Naive B cell (primary cell): ENCODE results near the gene FBH1. TPM values are rescaled to one million over a fixed set of nuclear protein-coding genes. Genes with fewer than 3 reads are reported as not detected.

Experiments used
- ATAC-seq, 2 donors: fragments of 150-1000 bp; cut with Tn5 transposase; 2 replicates each; pipeline ENCODE4 v1.10.0; 2021; ENCODE audit warnings: low read depth in 2 of 2, mild to moderate bottlenecking in 2 of 2, moderate library complexity in 2 of 2
- DNase-seq: peaks from one replicate; pipeline ENCODE4 v3.0.0; 2022
- H3K27ac Mint-ChIP-seq, 6 donors: one replicate each; pipeline ENCODE4 v1.8.0; 2020 to 2022; ENCODE audit warnings: mild to moderate bottlenecking in 6 of 6, mixed read lengths in 6 of 6, moderate library complexity in 5 of 6, inconsistent platforms in 2 of 6
- H3K27me3 Mint-ChIP-seq, 3 donors: one replicate each; pipeline ENCODE4 v1.8.0; 2021 to 2022; ENCODE audit warnings: mixed read lengths in 3 of 3, mild to moderate bottlenecking in 1 of 3
- H3K36me3 Mint-ChIP-seq, 2 donors: one replicate each; pipeline ENCODE4 v1.8.0; 2020 to 2022; ENCODE audit warnings: mixed read lengths in 2 of 2, inconsistent platforms in 1 of 2, mild to moderate bottlenecking in 1 of 2
- H3K4me1 Mint-ChIP-seq, 3 donors: one replicate each; pipeline ENCODE4 v1.8.0; 2020 to 2022; ENCODE audit warnings: mixed read lengths in 3 of 3, inconsistent platforms in 1 of 3, mild to moderate bottlenecking in 1 of 3, moderate library complexity in 1 of 3
- H3K4me3 Mint-ChIP-seq, 8 donors: one replicate each; pipeline ENCODE4 v1.8.0; 2020 to 2022; ENCODE audit warnings: mild to moderate bottlenecking in 8 of 8, mixed read lengths in 8 of 8, moderate library complexity in 8 of 8, inconsistent platforms in 2 of 8
- H3K9me3 Mint-ChIP-seq, 7 donors: one replicate each; pipeline ENCODE4 v1.8.0; 2020 to 2022; ENCODE audit warnings: mixed read lengths in 7 of 7, mild to moderate bottlenecking in 5 of 7, inconsistent platforms in 2 of 7, moderate library complexity in 1 of 7
- polyA plus RNA-seq, 6 donors: library from polyadenylated mRNA; unstranded; fragments of 300-500 nt; fragmentation: Illumina TruSeq; gene quantifications; one replicate each; pipeline ENCODE4 v1.2.3, GENCODE V29; 2021; ENCODE audit warnings: low read depth in 6 of 6

The FBH1 gene
- polyA plus RNA-seq, 6 donors from 2014 or later, result 93.4 to 123 (median 95.2) TPM

DNA sequence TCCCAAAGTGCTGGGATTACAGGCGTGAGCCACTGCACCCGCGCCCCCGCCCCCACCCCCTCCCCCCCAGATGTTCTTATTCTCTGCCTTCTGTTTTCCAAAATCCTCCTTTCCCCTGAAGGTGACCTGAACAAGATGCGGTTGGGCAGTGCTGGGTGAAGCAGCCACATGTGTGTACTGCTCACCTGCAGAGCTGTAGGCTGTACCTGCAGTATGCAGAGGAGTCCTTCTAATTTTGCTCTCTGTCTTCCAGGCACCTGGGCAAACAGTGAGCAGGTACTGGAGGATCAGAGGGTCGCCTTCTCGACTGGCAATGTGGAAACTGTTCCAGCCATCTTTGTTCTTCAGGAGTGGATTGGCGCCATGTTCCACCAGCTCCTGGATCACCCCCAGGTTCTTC, 2.4 kb upstream of the FBH1 start:
- H3K36me3 Mint-ChIP-seq, result peaks cover 0 to 8% of the 10 kb centered on the region in 2 donors
- H3K27me3 Mint-ChIP-seq, result no peaks in the 10 kb centered on the region
- peak overlapping the region in 4 of 8 donors; percentile 93 to 96 (median 96) for H3K4me3 Mint-ChIP-seq
- H3K4me1 Mint-ChIP-seq, result peaks cover 34 to 47% (median 36%) of the 10 kb centered on the region in 3 donors
- H3K9me3 Mint-ChIP-seq, result no peaks in the 10 kb centered on the region
- no peak for ATAC-seq
- peak overlapping the region in 1 of 6 donors; percentile 85 for H3K27ac Mint-ChIP-seq
- no peak for DNase-seq

DNA sequence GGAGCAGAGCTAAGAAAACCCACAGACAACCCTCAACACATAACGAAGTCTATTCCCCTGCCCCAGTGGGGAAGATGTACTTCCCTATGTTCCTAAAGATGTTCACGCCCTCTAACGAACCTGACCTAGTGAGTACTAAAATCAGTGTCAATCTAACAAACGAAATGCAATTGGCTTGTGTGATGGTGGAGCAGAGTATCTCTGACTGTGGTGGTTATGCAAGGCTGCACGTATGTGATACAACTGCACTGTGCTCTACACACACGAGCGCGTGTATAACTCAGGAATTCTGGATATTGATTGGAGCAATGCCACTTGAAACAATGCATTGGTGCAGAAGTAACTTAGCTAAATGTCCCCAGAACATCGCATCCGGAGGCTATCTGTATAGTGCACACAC, 1.7 kb upstream of the FBH1 start:
- ATAC-seq, result no peak
- no peak for DNase-seq
- Mint-ChIP-seq H3K4me3 (peak overlapping the region; percentile 82 to 96 (median 94)), H3K27ac (peak overlapping the region in 5 of 6 donors; percentile 22 to 93 (median 63)), H3K36me3 (peaks cover 0 to 5% of the 10 kb centered on the region in 2 donors), H3K27me3 (no peaks in the 10 kb centered on the region), H3K4me1 (peaks cover 38 to 48% (median 39%) of the 10 kb centered on the region in 3 donors), H3K9me3 (no peaks in the 10 kb centered on the region)

DNA sequence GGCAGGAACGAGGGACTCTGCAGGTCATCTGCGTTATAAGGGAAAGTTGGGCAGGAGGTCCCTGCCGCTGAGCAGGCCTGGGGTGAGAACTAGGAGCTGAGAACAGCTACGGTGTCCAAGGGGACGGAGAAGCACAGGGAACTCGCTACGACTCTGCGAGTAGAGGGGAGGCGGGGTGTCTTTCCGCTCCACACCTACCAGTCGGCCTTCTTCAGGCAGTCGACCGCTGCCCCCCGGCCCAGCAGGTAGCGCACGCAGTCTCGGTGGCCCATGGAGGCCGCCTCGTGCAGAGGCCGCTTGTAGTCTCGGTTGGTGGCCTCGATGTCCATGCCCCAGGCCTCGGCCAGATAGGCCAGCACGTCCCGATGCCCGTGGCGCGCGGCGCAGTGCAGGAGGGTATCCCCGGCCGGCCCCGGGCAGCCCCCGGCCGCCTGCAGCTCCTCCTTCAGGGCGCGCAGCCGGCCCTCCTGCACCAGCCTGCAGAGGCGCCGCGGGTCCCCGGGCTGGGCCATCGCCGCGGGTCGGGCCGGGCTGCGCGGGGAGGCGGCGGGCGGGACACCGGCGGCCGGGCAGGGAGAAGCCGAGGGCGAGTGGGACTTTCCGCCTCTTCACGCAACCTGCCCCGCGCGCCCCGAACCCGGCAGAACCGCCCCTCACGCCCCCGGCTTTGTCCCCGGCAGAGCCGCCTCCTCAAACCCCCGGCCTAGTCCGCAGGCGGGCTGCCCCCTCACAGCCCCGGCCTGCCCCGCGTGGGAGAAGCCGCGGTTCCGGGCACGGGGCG, 1.0 kb upstream of the FBH1 start:
- Mint-ChIP-seq H3K9me3 (no peaks in the 10 kb centered on the region), H3K27me3 (no peaks in the 10 kb centered on the region), H3K36me3 (peaks cover under 1 to 5% of the 10 kb centered on the region in 2 donors), H3K4me1 (peaks cover 41 to 50% (median 45%) of the 10 kb centered on the region in 3 donors), H3K4me3 (peak overlapping the region; percentile 92 to 96 (median 95)), H3K27ac (peak overlapping the region; percentile 22 to 93 (median 68))
- peak; percentile 55 for DNase-seq
- peak; percentile 39 to 42 for ATAC-seq

DNA sequence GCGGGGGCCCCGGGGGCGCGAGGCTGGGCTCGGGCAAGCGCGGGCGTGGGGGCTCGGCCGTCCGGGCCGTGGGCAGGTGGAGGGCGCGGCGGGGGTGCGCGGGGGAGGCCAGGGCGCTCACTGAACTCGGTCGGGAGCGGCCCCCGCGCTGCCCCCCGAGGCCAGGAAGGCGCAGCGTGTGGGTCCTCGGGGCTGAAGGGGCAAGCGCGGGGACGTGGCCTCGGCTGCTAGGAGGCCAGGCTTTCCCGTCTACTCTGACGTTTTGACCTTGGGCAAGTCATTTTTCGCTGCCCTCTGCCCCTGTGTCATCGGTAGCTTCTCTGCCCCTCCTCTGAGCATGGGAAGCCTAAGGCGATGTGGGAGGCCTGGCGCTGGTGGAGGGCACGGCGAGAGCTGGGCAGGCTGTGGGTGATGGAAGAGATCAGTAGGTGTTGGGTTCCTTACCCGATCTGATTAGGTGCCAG, 441 bp downstream of the FBH1 start:
- Mint-ChIP-seq H3K4me3 (peak overlapping the region; percentile 85 to 96 (median 92)), H3K27ac (peak overlapping the region in 5 of 6 donors; percentile 85 to 96 (median 92)), H3K36me3 (peaks cover 5 to 7% of the 10 kb centered on the region in 2 donors), H3K27me3 (no peaks in the 10 kb centered on the region), H3K4me1 (peaks cover 51 to 61% (median 58%) of the 10 kb centered on the region in 3 donors), H3K9me3 (no peaks in the 10 kb centered on the region)
- no peak for DNase-seq
- ATAC-seq, result no peak

DNA sequence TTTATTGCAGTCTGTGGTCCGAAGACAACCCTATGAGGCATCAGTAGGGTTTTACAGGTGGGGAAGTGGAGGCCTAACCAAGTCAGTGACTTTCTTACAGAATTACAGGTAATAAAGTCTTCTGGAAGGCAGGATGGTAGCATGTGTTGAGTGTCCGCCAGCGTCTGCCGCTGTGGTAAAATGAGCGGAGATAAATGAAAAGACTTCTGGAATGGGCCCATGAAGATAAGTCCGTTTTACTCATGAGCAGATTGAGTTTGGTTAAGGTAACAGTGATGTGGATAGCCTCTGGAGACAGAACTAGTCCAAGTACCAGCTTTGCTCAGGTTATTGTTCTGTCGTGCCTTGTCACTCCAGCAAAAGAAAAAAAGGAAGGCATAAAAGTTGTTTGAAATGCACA, 966 bp downstream of the FBH1 start:
- Mint-ChIP-seq H3K4me1 (peaks cover 56 to 64% (median 63%) of the 10 kb centered on the region in 3 donors), H3K36me3 (peaks cover 5 to 7% of the 10 kb centered on the region in 2 donors), H3K27ac (peak overlapping the region in 5 of 6 donors; percentile 80 to 96 (median 89)), H3K4me3 (peak overlapping the region; percentile 85 to 96 (median 92)), H3K9me3 (no peaks in the 10 kb centered on the region), H3K27me3 (no peaks in the 10 kb centered on the region)
- ATAC-seq (no peak), DNase-seq (no peak)

DNA sequence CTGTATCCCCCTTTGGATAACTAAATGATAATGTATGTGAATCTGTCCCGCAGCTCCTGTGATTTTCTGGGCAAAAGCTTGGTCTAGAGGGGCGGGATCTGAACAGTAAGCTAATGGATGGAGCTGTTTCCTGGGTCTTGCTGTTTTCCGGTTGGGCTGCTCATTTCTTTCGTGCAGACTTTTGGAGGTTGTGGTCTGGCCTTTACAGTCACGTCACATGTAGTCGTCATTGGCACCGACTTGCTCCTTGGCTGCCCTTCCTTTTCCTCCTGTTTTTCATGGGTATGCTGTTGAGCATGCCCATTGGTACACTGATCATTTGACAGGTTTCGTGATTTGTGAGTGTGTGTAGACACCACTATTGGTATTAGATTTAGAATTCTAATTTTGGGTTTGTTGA, 2.0 kb downstream of the FBH1 start:
- Mint-ChIP-seq H3K27ac (peak overlapping the region in 3 of 6 donors; percentile 38 to 80 (median 60)), H3K4me3 (peak overlapping the region in 7 of 8 donors; percentile 36 to 96 (median 85)), H3K36me3 (peaks cover 5 to 7% of the 10 kb centered on the region in 2 donors), H3K9me3 (no peaks in the 10 kb centered on the region), H3K4me1 (peaks cover 65 to 73% (median 70%) of the 10 kb centered on the region in 3 donors), H3K27me3 (no peaks in the 10 kb centered on the region)
- ATAC-seq, result no peak
- DNase-seq, result no peak

DNA sequence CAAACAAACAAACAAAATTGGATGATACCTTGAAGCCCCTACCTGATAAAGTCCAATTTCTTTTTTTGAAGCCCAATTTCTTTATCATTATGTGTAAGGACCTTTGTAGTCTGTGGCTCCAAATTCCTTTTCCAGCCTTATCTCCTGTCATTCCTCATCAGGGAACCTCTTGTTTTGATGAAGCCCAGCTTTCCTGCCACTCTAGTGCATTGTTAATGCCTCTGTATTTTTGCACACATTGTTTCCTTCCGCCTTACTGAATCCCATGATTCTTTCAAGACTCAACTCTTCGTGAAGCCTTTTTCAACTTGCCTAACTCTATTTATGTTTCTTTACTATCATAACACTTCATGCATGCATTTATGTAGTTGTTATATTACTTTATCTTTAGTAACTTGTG, 3.3 kb downstream of the FBH1 start:
- no peaks in the 10 kb centered on the region for H3K27me3 Mint-ChIP-seq
- peaks cover 5 to 7% of the 10 kb centered on the region in 2 donors for H3K36me3 Mint-ChIP-seq
- no peak for ATAC-seq
- peak overlapping the region in 2 of 6 donors; percentile 21 to 46 for H3K27ac Mint-ChIP-seq
- H3K4me1 Mint-ChIP-seq, result peaks cover 62 to 72% (median 72%) of the 10 kb centered on the region in 3 donors
- DNase-seq, result no peak
- no peaks in the 10 kb centered on the region for H3K9me3 Mint-ChIP-seq
- H3K4me3 Mint-ChIP-seq, result peak overlapping the region in 1 of 8 donors; percentile 85

DNA sequence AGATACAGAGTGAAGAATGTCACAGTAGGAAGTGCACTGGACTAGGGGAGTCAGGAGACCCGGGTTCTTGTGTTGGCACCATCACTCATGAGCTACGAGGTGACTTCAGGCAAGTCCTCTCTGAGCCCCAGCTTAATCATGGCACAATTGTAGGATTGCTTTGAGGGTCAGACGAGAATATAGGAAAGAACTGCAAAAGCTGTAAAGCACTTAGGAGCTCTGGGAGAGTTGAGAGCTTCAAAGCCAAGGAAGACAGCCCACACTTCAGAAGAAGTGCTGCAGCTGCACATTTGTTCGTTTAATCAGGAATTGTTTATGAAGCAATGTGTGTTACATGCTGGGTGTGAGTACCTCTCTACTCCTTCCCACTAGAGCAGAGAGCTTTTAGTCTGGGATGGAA, 4.4 kb downstream of the FBH1 start:
- no peak for DNase-seq
- peak overlapping the region; percentile 9 to 88 (median 46) for H3K27ac Mint-ChIP-seq
- peak overlapping the region in 2 of 8 donors; percentile 17 to 44 for H3K4me3 Mint-ChIP-seq
- H3K27me3 Mint-ChIP-seq, result no peaks in the 10 kb centered on the region
- H3K4me1 Mint-ChIP-seq, result peaks cover 56 to 72% (median 69%) of the 10 kb centered on the region in 3 donors
- ATAC-seq, result no peak
- H3K9me3 Mint-ChIP-seq, result no peaks in the 10 kb centered on the region
- H3K36me3 Mint-ChIP-seq, result peaks cover 5 to 7% of the 10 kb centered on the region in 2 donors

DNA sequence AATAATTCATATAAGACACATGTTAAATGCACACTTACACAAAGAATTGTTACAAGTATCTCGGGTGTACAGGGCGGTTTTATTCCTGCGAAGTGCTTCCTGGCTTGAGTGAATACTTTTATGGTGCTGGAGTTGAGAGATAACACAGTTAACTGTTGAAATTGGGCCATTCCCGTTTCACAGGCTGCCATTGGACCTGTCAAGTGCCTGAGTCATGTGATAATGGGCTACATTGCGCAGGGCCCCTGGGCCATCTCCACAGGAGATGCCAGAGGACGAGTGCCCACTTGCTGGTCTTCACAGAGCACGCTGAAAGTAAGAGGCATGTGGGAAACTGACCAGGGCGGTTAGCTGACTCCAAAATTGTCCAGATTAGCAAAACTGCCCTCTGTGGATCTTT, 4.8 kb downstream of the FBH1 start:
- Mint-ChIP-seq H3K36me3 (peaks cover 5 to 7% of the 10 kb centered on the region in 2 donors), H3K27me3 (no peaks in the 10 kb centered on the region), H3K4me3 (peak overlapping the region in 3 of 8 donors; percentile 9 to 71 (median 29)), H3K4me1 (peaks cover 56 to 74% (median 72%) of the 10 kb centered on the region in 3 donors), H3K9me3 (no peaks in the 10 kb centered on the region), H3K27ac (peak overlapping the region in 2 of 6 donors; percentile 90 to 91)
- ATAC-seq (no peak), DNase-seq (no peak)

DNA sequence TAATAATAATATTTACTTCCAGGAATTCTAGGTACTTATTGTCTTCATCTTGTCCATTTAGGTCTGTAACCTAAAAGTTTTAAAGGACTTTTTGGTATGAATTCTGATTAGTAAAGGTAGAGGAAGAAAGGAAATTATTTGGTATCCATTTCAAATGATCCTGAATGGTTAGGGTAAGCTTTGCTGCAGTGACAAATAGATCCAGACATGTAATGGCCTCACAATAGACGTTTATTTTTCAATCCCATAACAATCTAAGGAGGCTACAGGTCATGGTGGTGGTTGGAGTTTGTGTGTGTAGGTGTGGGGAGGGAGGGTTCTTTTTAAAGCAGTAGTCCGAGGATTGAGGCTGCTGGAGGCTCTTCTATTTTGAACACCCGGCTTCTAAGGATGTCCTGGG, 5.3 kb downstream of the FBH1 start:
- no peaks in the 10 kb centered on the region for H3K27me3 Mint-ChIP-seq
- H3K4me1 Mint-ChIP-seq, result peaks cover 56 to 74% (median 72%) of the 10 kb centered on the region in 3 donors
- no peaks in the 10 kb centered on the region for H3K9me3 Mint-ChIP-seq
- H3K36me3 Mint-ChIP-seq, result peaks cover 5 to 7% of the 10 kb centered on the region in 2 donors
- peak overlapping the region; percentile 51 to 92 (median 84) for H3K4me3 Mint-ChIP-seq
- ATAC-seq, result no peak
- DNase-seq, result no peak
- peak overlapping the region in 5 of 6 donors; percentile 47 to 95 (median 91) for H3K27ac Mint-ChIP-seq

DNA sequence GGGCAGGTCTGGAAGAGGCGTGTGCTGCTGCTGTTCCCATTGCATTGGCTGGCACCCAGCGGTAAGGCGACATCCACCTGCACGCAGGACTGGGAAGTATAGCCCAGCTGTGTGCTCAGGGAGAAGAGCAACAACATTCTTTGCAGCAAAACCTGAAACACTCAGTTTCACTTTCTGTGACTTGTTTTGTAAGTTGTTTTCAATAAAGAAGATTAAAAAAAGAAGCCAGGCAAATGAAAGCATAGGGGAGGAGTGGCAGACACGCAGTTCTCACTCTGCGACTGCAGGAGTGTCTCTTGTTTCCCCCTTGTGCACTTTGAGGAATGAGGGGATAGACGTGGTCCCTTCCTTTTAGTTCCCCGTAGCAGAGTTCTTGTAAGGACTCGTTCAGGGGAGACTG, 5.8 kb downstream of the FBH1 start:
- ATAC-seq, result peak; percentile 63 to 71
- Mint-ChIP-seq H3K27ac (peak overlapping the region; percentile 86 to 97 (median 94)), H3K9me3 (no peaks in the 10 kb centered on the region), H3K4me1 (peaks cover 53 to 73% (median 70%) of the 10 kb centered on the region in 3 donors), H3K4me3 (peak overlapping the region; percentile 51 to 92 (median 84)), H3K27me3 (no peaks in the 10 kb centered on the region), H3K36me3 (peaks cover 5 to 7% of the 10 kb centered on the region in 2 donors)
- DNase-seq, result no peak

DNA sequence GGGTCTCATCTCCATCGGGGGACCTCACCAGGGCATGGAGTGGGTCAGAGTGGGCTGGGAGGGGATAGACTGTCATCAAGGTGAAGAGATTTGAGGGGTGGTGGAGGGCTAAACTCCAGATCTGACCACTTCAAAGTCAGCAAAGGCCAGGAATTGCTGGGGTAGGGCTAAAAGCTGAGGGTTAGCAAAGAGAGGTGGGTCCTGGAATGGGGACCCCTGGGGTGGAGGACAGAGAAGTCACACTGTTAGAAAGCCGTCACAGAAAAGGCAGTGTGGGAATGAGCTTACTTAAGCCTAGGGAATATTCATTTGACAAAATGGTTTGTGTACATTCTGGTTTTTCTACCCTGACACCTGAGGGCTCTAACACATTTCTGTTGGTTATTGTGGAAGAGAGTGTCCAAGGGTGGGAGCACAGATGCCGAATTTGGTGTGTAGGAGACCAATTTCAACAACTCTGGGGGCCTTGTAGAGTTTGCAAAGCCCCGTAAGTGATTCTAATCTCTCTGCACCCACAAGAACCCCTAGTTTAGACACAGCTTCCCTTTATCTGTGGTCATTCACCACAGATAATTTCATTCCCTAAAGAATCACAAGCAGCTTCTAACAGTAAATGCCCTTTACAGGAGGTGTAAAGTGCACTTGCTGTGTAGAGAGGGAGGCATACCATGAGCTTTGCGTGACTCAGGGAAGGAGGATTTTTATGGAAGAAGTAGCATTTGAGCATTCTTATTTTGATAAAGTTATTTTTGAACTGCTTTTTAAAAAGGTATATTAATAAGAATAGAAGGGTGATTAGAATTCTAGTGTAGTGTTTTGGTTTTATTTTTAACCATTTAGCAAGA, 6.4 kb downstream of the FBH1 start:
- peak in 1 of 2 donors; percentile 20 for ATAC-seq
- Mint-ChIP-seq H3K4me1 (peaks cover 47 to 68% (median 64%) of the 10 kb centered on the region in 3 donors), H3K27me3 (no peaks in the 10 kb centered on the region), H3K27ac (peak overlapping the region; percentile 91 to 97 (median 94)), H3K9me3 (no peaks in the 10 kb centered on the region), H3K36me3 (peaks cover 5 to 7% of the 10 kb centered on the region in 2 donors), H3K4me3 (peak overlapping the region; percentile 51 to 92 (median 84))
- no peak for DNase-seq

DNA sequence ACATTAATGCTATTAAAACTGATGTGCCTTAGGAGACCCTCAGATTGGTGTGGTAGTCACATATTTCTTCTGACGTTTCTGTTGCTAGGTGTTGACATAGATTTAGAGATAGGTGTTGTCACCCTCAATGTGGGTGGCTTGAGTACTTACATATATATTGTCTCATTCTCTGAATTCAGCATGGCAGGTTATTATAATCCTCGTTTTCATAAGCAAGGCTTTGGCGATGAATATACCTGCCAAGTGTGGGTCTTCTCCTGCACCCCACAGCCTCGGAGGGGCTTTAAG, 7.0 kb downstream of the FBH1 start:
- ATAC-seq (no peak), DNase-seq (no peak)
- Mint-ChIP-seq H3K27me3 (no peaks in the 10 kb centered on the region), H3K9me3 (no peaks in the 10 kb centered on the region), H3K36me3 (peaks cover 5 to 7% of the 10 kb centered on the region in 2 donors), H3K27ac (peak overlapping the region; percentile 7 to 95 (median 85)), H3K4me1 (peaks cover 43 to 62% (median 58%) of the 10 kb centered on the region in 3 donors), H3K4me3 (no peak overlapping the region)
